Subcutaneous abdominal adipose tissue (tissue), 5 donors: ENCODE measurements around the gene ACOT13.
"Not testable (repeated sequence)": the region's sequence is repeated elsewhere in the genome, so short reads cannot be mapped to it uniquely, and the experiment has no call there.

Experiments
- H3K27ac ChIP-seq: one replicate; pipeline ENCODE4 v1.7.0; 2013; ENCODE audit warnings: low read depth, mild to moderate bottlenecking, inconsistent platforms, low read length, moderate library complexity
- H3K27me3 ChIP-seq, 5 donors: one replicate each; pipeline ENCODE4 v1.7.0; 2013; ENCODE audit warnings: low read length in 5 of 5, inconsistent platforms in 1 of 5; ENCODE audit not compliant: control insufficient read depth in 5 of 5, insufficient read depth in 4 of 5
- H3K36me3 ChIP-seq, 5 donors: one replicate each; pipeline ENCODE4 v1.7.0; 2013; ENCODE audit warnings: low read length in 5 of 5; ENCODE audit not compliant: control insufficient read depth in 5 of 5, insufficient read depth in 5 of 5
- H3K4me1 ChIP-seq, 5 donors: one replicate each; pipeline ENCODE4 v1.7.0; 2013; ENCODE audit warnings: low read length in 5 of 5, mild to moderate bottlenecking in 3 of 5, moderate library complexity in 1 of 5; ENCODE audit not compliant: control insufficient read depth in 5 of 5, insufficient read depth in 5 of 5
- H3K4me3 ChIP-seq, 5 donors: one replicate each; pipeline ENCODE4 v1.7.0; 2013; ENCODE audit warnings: low read length in 5 of 5, low read depth in 1 of 5
- H3K9ac ChIP-seq, 5 donors: one replicate each; pipeline ENCODE4 v1.7.0; 2013; ENCODE audit warnings: low read length in 5 of 5, mild to moderate bottlenecking in 4 of 5, moderate library complexity in 3 of 5
- H3K9me3 ChIP-seq, 5 donors: one replicate each; pipeline ENCODE4 v1.7.0; 2013; ENCODE audit warnings: low read length in 5 of 5; ENCODE audit not compliant: control insufficient read depth in 5 of 5
- donor health status: healthy.
- donor health status: healthy.
- donor health status: healthy.
- donor health status: healthy.
- donor health status: healthy.

Gene ACOT13

DNA sequence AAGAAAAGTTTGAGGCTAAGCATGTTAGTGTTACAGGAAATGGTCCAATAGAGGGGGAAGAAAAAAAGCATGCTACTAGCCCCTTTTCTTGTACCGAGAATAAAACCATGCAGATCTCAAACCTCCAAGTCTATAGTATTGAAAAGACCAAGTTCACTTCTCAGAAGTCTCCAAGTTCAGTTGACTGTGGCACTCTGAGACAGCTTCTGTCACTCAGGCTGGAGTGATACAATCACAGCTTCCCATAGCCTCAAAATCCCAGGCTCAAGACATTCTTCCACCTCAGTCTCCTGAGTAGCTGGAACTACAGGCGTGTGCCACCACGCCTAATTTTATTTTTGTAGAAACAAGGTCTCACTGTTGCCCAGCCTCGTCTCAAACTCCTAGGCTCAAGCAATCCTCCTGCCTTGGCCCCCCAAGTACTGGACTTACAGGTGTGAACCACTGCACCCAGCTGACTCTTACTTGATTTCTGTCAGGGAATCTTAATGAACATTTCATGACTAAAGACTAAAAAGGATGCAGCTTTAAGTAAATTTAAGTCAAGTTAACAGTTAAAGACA, 35.9 kb downstream of the ACOT13 start:
- Histone ChIP-seq H3K4me3 (no peak overlapping the region), H3K9ac (no peak overlapping the region), H3K9me3 (no peaks in the 10 kb centered on the region), H3K27me3 (no peaks in the 10 kb centered on the region), H3K36me3 (peaks cover 41 to 64% (median 45%) of the 10 kb centered on the region in 5 donors), H3K4me1 (peaks cover 0 to 5% (median 0%) of the 10 kb centered on the region in 5 donors), H3K27ac (peak overlapping the region; percentile 17)

DNA sequence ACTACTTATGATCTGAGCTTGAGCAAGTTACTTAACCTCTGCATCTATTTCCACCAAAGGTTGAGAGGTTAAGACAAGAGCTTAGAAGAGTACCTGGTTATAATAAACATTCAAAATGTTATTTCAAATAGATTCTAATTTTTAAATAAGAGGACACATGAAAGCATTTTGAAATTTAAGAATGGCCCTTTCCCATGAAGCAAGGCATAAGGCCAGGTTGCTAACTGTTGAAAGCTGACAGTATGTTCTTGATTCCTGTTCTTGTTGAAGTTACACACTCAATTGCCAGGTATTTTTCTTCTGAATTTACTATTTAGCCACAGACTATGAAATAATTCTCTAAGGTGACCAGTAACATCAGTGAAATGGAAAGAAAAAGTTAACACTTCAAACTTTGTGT, 37.6 kb downstream of the ACOT13 start:
- H3K9ac ChIP-seq = peak overlapping the region in 1 of 5 donors; percentile 43
- no peaks in the 10 kb centered on the region for H3K9me3 ChIP-seq
- peaks cover 0 to 4% (median 2%) of the 10 kb centered on the region in 5 donors for H3K4me1 ChIP-seq
- no peaks in the 10 kb centered on the region for H3K27me3 ChIP-seq
- peak overlapping the region; percentile 46 for H3K27ac ChIP-seq
- H3K36me3 ChIP-seq = peaks cover 54 to 76% (median 59%) of the 10 kb centered on the region in 5 donors
- H3K4me3 ChIP-seq = no peak overlapping the region

GRCh38 chr6:24708612-24709011, 41.7 kb downstream of the ACOT13 start:
- peaks cover 65 to 94% (median 88%) of the 10 kb centered on the region in 5 donors for H3K36me3 ChIP-seq
- H3K27me3 ChIP-seq = no peaks in the 10 kb centered on the region
- H3K27ac ChIP-seq = no peak overlapping the region
- peaks cover 0 to 27% (median 20%) of the 10 kb centered on the region in 5 donors for H3K4me1 ChIP-seq
- no peak overlapping the region for H3K9ac ChIP-seq
- H3K4me3 ChIP-seq = no peak overlapping the region
- H3K9me3 ChIP-seq = no peaks in the 10 kb centered on the region

GRCh38 chr6:24709014-24709711, 42.3 kb downstream of the ACOT13 start:
- Histone ChIP-seq H3K9ac (no peak overlapping the region), H3K27ac (no peak overlapping the region), H3K4me1 (peaks cover 0 to 32% (median 24%) of the 10 kb centered on the region in 5 donors), H3K4me3 (no peak overlapping the region), H3K9me3 (no peaks in the 10 kb centered on the region), H3K27me3 (no peaks in the 10 kb centered on the region), H3K36me3 (peaks cover 65 to 94% (median 89%) of the 10 kb centered on the region in 5 donors)

DNA sequence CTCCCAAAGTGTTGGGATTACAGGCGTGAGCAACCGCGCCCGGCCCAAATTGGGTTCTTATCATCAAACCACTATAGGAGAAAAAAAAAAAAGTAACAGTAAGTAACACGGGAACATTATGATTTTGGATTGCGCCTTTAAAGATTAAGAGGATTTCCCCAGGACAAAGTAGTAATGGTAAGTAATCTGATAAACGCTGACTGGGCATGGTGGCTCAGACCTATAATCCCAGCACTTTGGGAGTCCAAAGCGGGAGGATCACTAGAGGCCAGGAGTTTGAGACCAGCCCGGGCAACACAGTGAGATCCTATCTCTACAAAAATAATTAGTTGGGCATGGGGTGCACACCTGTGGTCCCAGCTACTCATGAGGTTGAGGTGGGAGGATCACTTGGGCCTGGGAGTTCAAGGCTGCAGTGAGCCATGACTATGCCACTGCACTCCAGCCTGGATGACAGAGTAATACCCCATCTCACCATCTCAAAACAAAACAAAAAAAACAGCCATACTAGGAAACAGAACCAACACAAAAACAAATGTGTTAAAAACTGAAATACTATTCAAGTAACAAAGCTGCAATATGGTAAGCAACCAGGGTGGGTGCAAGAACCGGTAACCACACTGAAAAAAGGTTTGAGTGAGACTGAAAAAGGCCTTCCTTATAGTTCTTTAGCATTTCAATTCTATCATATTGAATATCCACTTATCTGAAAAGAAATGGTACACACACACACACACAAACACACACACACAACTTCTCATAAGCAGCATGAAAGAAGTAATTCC, 43.8 kb downstream of the ACOT13 start:
- Histone ChIP-seq H3K36me3 (peaks cover 60 to 96% (median 80%) of the 10 kb centered on the region in 5 donors), H3K4me1 (peaks cover 0 to 47% (median 39%) of the 10 kb centered on the region in 5 donors), H3K27ac (peak overlapping the region; percentile 2), H3K4me3 (no peak overlapping the region), H3K9ac (no peak overlapping the region), H3K9me3 (no peaks in the 10 kb centered on the region), H3K27me3 (no peaks in the 10 kb centered on the region)

GRCh38 chr6:24716602-24717148, 49.8 kb downstream of the ACOT13 start:
- peak overlapping the region in 3 of 5 donors; percentile 86 to 100 (median 89) for H3K9ac ChIP-seq
- peak overlapping the region; percentile 37 to 100 (median 95) for H3K4me3 ChIP-seq
- peaks cover 31 to 46% (median 35%) of the 10 kb centered on the region in 5 donors for H3K36me3 ChIP-seq
- H3K4me1 ChIP-seq = peaks cover 0 to 76% (median 73%) of the 10 kb centered on the region in 5 donors
- H3K27me3 ChIP-seq, H3K9me3 ChIP-seq: not testable (repeated sequence)
- H3K27ac ChIP-seq = peak overlapping the region; percentile 100

DNA sequence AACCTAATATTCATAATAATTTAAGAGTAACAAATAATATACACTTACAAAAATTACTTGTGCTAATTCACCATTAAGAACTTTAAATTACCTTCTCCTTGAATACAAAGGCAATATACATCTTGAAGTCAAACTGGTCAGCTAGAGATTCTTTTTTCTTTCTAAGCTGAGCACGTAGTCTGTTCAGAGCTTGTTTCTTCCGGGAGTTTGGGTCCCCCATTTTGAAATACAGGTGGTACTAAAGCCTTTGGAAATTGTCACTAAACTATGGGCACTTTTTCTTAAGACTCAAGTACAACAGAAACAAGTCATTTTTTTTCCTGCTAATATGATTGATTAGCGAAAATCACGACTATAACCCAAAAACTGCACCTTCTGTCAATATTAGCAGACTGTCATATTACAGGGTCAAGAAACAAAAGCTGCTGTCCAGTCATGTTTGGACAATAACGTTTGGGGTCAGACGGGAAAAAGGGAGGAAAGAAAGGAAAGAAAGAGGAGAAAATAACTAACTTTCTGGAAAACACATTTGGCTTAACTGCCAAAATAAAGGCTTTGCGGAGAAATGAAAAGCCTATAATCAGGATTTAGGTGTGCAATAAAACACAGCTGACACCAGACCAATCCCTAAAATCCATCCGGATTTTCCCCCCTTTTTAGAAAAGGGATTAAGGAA, 51.7 kb downstream of the ACOT13 start:
- Histone ChIP-seq H3K9ac (peak overlapping the region; percentile 86 to 100 (median 92)), H3K4me3 (peak overlapping the region; percentile 94 to 100 (median 98)), H3K27ac (peak overlapping the region; percentile 100), H3K9me3 (no peaks in the 10 kb centered on the region), H3K4me1 (peaks cover 0 to 64% (median 63%) of the 10 kb centered on the region in 5 donors), H3K36me3 (peaks cover 15 to 29% (median 24%) of the 10 kb centered on the region in 5 donors), H3K27me3 (no peaks in the 10 kb centered on the region)

GRCh38 chr6:24719125-24719971, 52.5 kb downstream of the ACOT13 start, which contains the start of gene C6orf62:
C6orf62 (minus strand) TSS chr6:24719154; CDS start chr6:24718668, 486 bp downstream.
- Histone ChIP-seq H3K9ac (peak within 1 kb of the TSS; percentile 92 to 100 (median 100)), H3K4me3 (peak within 1 kb of the TSS; percentile 94 to 100 (median 98)), H3K36me3 (peaks cover 9 to 22% (median 16%) of the 10 kb centered on the region in 5 donors), H3K9me3 (no peaks in the 10 kb centered on the region), H3K27ac (peak within 1 kb of the TSS; percentile 100), H3K27me3 (no peaks in the 10 kb centered on the region), H3K4me1 (peaks cover 0 to 58% (median 56%) of the 10 kb centered on the region in 5 donors)
